Hematopoietic multipotent progenitor cell treated with erythropoietin and hydrocortisone succinate and interleukin-3 and kit ligand, for 15 days (in vitro differentiated cells): Measurements from ENCODE around the gene NECAB3.

Experiments
- DNase-seq: peaks from one replicate; pipeline ENCODE4 v3.0.0-alpha.2; 2015; ENCODE audit warnings: low spot score

Gene NECAB3

DNA sequence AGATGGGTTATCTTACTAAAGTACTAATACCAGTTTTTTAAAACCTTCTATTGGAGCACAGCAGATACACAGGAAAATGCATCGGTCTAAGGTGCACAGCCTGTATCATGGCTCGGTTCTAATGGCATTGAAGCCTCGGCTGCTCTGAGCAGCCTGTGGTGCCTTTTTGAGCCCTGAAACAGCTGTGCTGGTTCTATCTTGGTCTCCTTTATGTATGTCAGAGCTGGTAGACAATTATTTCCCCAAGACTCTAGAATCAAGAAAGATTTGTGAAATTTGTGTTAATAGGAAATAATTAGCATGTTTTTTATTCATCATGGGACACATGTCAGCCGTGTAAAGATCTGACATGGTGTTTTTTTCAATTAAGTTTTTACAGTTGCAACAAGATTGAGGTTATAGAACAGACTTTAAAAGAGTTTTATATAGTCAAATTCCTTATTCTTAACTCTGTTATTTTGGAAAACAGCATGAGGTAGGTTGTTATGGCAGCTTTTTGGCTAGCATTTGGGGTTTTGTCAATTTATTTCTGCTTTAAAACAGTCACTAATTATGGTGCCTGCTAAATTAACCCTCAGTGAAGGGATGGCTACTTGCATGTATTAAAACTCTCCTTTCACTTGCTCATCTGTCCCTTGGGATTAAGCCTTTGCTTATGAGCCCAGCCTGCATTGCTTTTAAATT, 52.4 kb downstream of the NECAB3 start:
- no peak for DNase-seq

DNA sequence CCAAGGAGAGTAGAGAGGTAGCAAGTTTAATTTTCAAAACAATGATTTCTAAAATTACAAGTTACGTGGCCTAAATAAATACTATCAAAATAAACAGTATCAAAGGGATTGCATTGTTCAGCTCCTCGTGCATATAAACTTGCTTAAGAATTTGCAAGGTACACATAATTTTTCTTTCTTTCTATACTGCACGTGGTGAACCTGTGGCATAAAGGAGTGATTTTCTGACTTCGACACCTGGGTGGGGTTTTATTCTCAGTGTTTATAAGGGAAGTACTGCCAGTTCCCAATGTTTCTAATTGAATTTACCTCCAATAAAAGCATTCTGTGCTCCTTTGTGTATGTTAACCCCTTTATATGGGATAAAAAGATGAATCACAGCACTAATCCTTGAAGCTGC, 62.2 kb downstream of the NECAB3 start:
- DNase-seq, result no peak

DNA sequence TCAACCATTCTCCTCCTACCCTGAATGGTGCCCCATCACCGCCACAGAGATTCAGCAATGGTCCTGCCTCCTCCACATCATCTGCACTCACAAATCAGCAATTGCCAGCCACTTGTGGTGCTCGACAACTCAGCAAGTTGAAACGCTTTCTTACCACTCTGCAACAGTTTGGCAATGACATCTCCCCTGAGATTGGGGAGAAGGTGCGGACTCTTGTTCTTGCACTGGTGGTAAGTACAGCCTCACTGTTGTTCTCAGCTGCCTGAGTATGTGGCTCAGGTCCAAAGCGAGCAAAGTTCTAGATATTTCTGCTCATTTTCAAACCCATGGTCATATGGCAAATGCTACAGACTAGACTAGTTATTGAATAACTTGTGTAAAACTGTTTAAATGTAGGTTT, 63.1 kb downstream of the NECAB3 start:
- DNase-seq, result no peak

DNA sequence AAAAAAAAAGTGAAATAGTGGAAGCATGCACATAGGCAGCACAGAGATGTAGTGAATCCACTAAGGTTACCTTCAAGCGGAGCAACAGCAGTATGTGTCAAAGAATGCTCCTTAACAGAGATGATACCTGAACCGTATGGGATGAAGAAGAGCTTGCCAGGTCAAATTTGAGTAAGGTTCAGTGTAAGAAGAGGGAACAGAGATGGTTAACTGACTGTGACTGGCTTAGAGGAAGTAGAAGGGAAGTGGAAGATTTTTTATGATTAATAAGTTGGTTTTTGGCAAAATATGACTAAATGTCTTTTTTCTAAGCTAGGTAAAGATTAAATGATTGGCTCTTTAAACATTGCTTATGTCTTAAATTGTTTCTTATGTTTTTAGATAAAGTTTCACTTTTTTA, 64.7 kb downstream of the NECAB3 start:
- DNase-seq, result no peak
